ENCODE measurements around the gene ANXA11. TPM values are rescaled to one million over a fixed set of nuclear protein-coding genes. Genes with fewer than 3 reads are reported as not detected.

ANXA11 gene
- total RNA-seq, 2 donors from 2014 or later, result 271 to 353 TPM

GRCh38 chr10:80210259-80210658 lies 4.9 kb upstream of the ANXA11 start:
- Histone ChIP-seq H3K9ac (ENCODE audit: low read depth in 2 of 2, low read length in 2 of 2) (no peak overlapping the region), H3K27ac (no peak overlapping the region), H3K4me3 (no peak overlapping the region), H3K36me3 (no peaks in the 10 kb centered on the region), H3K9me3 (no peaks in the 10 kb centered on the region), H3K4me1 (peaks cover 5% of the 10 kb centered on the region), H3K27me3 (no peaks in the 10 kb centered on the region)
- no peak for TF ChIP-seq CTCF (IDR thresholded peaks at IDR 0.05)
- intact Hi-C loops (cut with DNase I), result no loop called here
- no peak for DNase-seq

GRCh38 chr10:80207768-80208370 lies 2.5 kb upstream of the ANXA11 start:
- H3K4me1 ChIP-seq, result peaks cover 11% of the 10 kb centered on the region
- DNase-seq, result peak; percentile 46
- TF ChIP-seq CTCF (IDR thresholded peaks at IDR 0.05), result no peak
- H3K27me3 ChIP-seq, result no peaks in the 10 kb centered on the region
- no peaks in the 10 kb centered on the region for H3K9me3 ChIP-seq
- intact Hi-C loops (cut with DNase I), result no loop called here
- peak overlapping the region; percentile 16 for H3K4me3 ChIP-seq
- peak overlapping the region; percentile 99 for H3K27ac ChIP-seq
- no peaks in the 10 kb centered on the region for H3K36me3 ChIP-seq
- peak overlapping the region; percentile 64 to 85 for H3K9ac ChIP-seq (ENCODE audit: low read depth in 2 of 2, low read length in 2 of 2)

GRCh38 chr10:80206277-80206655 lies 929 bp upstream of the ANXA11 start:
- no peak for TF ChIP-seq CTCF (IDR thresholded peaks at IDR 0.05)
- Histone ChIP-seq H3K27ac (peak overlapping the region; percentile 99), H3K4me3 (no peak overlapping the region), H3K9ac (ENCODE audit: low read depth in 2 of 2, low read length in 2 of 2) (peak overlapping the region in 1 of 2 donors; percentile 99), H3K9me3 (no peaks in the 10 kb centered on the region), H3K36me3 (no peaks in the 10 kb centered on the region), H3K27me3 (no peaks in the 10 kb centered on the region), H3K4me1 (peaks cover 23% of the 10 kb centered on the region)
- no peak for DNase-seq
- intact Hi-C loops (cut with DNase I), result no loop called here

- Histone ChIP-seq H3K4me3 (peak overlapping the region; percentile 88), H3K4me1 (peaks cover 37% of the 10 kb centered on the region), H3K27ac (peak overlapping the region; percentile 99), H3K9ac (ENCODE audit: low read depth in 2 of 2, low read length in 2 of 2) (peak overlapping the region; percentile 96 to 99), H3K9me3 (no peaks in the 10 kb centered on the region), H3K27me3 (no peaks in the 10 kb centered on the region), H3K36me3 (no peaks in the 10 kb centered on the region)
- no peak for TF ChIP-seq CTCF (IDR thresholded peaks at IDR 0.05)
- peak; percentile 44 for DNase-seq
- intact Hi-C loops (cut with DNase I), result loop anchor here (5.0 kb wide), 1 partner anchor 43 kb away; no protein-coding TSS in a partner anchor
Observed at GRCh38 chr10:80204677-80205476, 460 bp downstream of the ANXA11 start.

DNA sequence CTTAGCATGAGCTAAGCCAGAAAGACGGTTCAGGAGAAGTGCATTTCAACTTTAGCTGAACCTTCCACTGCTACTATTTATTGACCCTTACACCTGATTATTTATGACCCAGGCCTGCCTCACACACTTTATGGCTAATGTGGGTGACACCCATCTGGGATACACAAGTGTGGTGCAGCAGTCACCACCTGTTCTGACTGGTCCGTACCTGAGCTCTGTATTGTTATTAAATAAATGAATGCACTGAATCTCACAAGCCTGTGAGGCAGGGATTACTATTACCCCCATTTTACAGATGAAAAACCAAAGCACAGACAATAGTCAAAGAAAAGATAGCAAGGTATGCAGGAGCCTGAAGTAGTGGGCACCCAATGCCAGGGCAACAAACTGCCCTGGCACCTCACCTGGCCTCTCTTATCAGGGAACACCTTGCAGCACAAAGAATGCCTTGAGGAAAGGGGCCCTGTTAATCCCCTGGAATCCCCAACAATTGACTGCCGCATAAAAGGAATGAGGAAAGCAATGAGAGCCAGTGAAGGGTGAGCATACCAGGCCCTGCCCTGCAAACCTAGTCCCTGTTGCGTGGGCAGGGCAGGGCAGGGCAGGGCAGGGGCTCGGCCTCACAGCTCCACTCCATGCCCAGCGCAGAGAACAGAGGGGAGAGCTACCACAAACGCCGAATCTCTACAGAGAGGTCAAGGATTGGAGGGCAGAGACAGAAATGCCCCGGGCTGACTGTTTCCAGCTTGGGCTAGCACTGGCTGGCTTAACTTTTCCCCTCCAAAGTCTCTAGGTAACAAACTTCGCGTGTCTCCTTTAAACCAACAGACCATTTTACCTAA lies 1.3 kb downstream of the ANXA11 start:
- H3K36me3 ChIP-seq, result no peaks in the 10 kb centered on the region
- TF ChIP-seq CTCF (IDR thresholded peaks at IDR 0.05), result no peak
- H3K4me3 ChIP-seq, result peak overlapping the region; percentile 88
- peak; percentile 77 for DNase-seq
- peak overlapping the region; percentile 99 for H3K27ac ChIP-seq
- H3K27me3 ChIP-seq, result no peaks in the 10 kb centered on the region
- intact Hi-C loops (cut with DNase I), result loop anchor here (5.0 kb wide), 1 partner anchor 42 kb away; no protein-coding TSS in a partner anchor
- H3K4me1 ChIP-seq, result peaks cover 45% of the 10 kb centered on the region
- peak overlapping the region; percentile 96 to 99 for H3K9ac ChIP-seq (ENCODE audit: low read depth in 2 of 2, low read length in 2 of 2)
- no peaks in the 10 kb centered on the region for H3K9me3 ChIP-seq

Data from colonic mucosa (tissue), 4 donors.